Measurements from ENCODE around the gene TMEM14A. TPM values are rescaled to one million over a fixed set of nuclear protein-coding genes. Genes with fewer than 3 reads are reported as not detected.

Gene TMEM14A
- total RNA-seq, 4 donors from 2014 or later = 12.5 to 35.8 (median 19.4) TPM; not detected in 1

- Histone ChIP-seq H3K4me3 (no peak overlapping the region), H3K9me3 (no peaks in the 10 kb centered on the region), H3K27ac (no peak overlapping the region), H3K36me3 (no peaks in the 10 kb centered on the region), H3K4me1 (no peaks in the 10 kb centered on the region), H3K27me3 (no peaks in the 10 kb centered on the region)
- DNase-seq = no peak
- TF ChIP-seq POLR2A (IDR thresholded peaks at IDR 0.05) (no peak), CTCF (IDR thresholded peaks at IDR 0.05) (no peak), EP300 (IDR thresholded peaks at IDR 0.05; ENCODE audit: low read depth) (no peak), POLR2AphosphoS5 (IDR thresholded peaks at IDR 0.05) (no peak)
- in situ Hi-C loops (cut with MboI; ENCODE audit: low pct_ligation_motif_present in 1 of 4, low pct_unique_long_range_greater_than_20kb in 1 of 4, low sequenced_read_pairs in 3 of 4) (no loop called here), intact Hi-C loops (cut with DNase I; ENCODE audit: low total_unique reads) (no loop called here)
- 41 to 50% methylated on average over 3 of the region's 3 CpGs for WGBS, 2 donors (ENCODE audit: low coverage in 1 of 2)
Observed at GRCh38 chr6:52634211-52634610, 36.7 kb upstream of the TMEM14A start.

DNA sequence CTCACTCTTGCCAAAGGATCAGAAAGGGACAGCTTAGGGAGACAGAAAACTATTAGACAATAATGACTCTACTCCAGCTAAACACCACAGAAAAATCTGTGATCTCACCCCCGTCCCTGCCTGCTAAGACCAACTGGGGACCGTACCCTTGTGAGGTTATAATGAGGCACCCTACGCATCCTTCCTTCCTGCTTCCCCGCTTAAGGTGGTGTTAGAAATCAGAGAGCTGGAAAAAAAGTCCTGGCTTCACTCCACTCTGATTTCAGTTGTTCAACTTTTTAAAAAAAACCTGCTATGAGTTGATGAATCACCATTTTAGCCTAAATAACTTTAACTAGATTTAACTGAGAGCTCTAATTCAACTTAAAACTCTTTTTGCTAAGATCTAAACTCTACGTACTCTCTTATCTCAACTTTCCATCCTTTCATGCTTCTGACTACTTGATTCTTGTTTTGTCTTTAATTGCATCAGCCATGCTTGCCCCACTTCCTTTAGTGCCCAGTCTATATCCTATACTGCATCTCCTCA, 35.8 kb upstream of the TMEM14A start:
- TF ChIP-seq POLR2AphosphoS5 (IDR thresholded peaks at IDR 0.05) (no peak), POLR2A (IDR thresholded peaks at IDR 0.05) (no peak), CTCF (IDR thresholded peaks at IDR 0.05) (no peak), EP300 (IDR thresholded peaks at IDR 0.05; ENCODE audit: low read depth) (no peak)
- no peak overlapping the region for H3K4me3 ChIP-seq
- intact Hi-C loops (cut with DNase I; ENCODE audit: low total_unique reads) = no loop called here
- H3K9me3 ChIP-seq = no peaks in the 10 kb centered on the region
- WGBS, 2 donors (ENCODE audit: low coverage in 1 of 2) = 69 to 83% methylated on average over 3 to 5 of the region's 5 CpGs
- in situ Hi-C loops (cut with MboI; ENCODE audit: low pct_ligation_motif_present in 1 of 4, low pct_unique_long_range_greater_than_20kb in 1 of 4, low sequenced_read_pairs in 3 of 4) = no loop called here
- DNase-seq = no peak
- no peaks in the 10 kb centered on the region for H3K36me3 ChIP-seq
- no peaks in the 10 kb centered on the region for H3K27me3 ChIP-seq
- no peak overlapping the region for H3K27ac ChIP-seq
- peaks cover 0 to 3% (median 0%) of the 10 kb centered on the region in 4 donors for H3K4me1 ChIP-seq

DNA sequence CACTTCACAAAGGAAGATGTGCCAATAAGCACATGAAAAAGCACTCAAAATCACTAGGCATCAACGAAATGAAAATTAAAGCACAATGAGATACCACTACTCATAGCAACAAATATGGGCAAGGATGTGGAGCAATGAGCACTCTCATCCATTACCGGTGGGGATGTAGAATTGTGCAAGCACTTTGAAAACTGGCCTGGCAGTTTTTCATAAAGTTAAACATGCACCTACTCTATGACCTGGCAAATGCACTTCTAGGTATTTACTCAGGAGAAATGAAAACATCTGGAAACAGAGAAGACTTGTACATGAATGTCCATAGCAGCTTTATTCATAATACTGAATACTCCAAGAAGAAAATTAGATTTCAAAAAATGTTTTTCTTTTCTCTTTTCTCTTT, 34.1 kb upstream of the TMEM14A start:
- Histone ChIP-seq H3K4me1 (peaks cover 0 to 6% (median 0%) of the 10 kb centered on the region in 4 donors), H3K4me3 (no peak overlapping the region), H3K27ac (no peak overlapping the region), H3K36me3 (no peaks in the 10 kb centered on the region), H3K9me3 (no peaks in the 10 kb centered on the region), H3K27me3 (no peaks in the 10 kb centered on the region)
- whole genome bisulfite sequencing, 2 donors (ENCODE audit: low coverage in 1 of 2) = 76 to 78% methylated on average over 2 of the region's 2 CpGs
- intact Hi-C loops (cut with DNase I; ENCODE audit: low total_unique reads) = no loop called here
- DNase-seq = no peak
- no peak for TF ChIP-seq POLR2AphosphoS5 (IDR thresholded peaks at IDR 0.05)
- TF ChIP-seq EP300 (IDR thresholded peaks at IDR 0.05; ENCODE audit: low read depth) = no peak
- TF ChIP-seq POLR2A (IDR thresholded peaks at IDR 0.05) = no peak
- in situ Hi-C loops (cut with MboI; ENCODE audit: low pct_ligation_motif_present in 1 of 4, low pct_unique_long_range_greater_than_20kb in 1 of 4, low sequenced_read_pairs in 3 of 4) = no loop called here

GRCh38 chr6:52639493-52639892, 31.4 kb upstream of the TMEM14A start:
- no peak for TF ChIP-seq POLR2AphosphoS5 (IDR thresholded peaks at IDR 0.05)
- TF ChIP-seq CTCF (IDR thresholded peaks at IDR 0.05) = no peak

GRCh38 chr6:52640170-52640569, 30.7 kb upstream of the TMEM14A start:
- H3K9me3 ChIP-seq = no peaks in the 10 kb centered on the region
- intact Hi-C loops (cut with DNase I; ENCODE audit: low total_unique reads) = no loop called here
- WGBS, 2 donors (ENCODE audit: low coverage in 1 of 2) = 20 to 48% methylated on average over 3 to 11 of the region's 11 CpGs

More at GRCh38 chr6:52639493-52639892, 31.4 kb upstream of the TMEM14A start:
- intact Hi-C loops (cut with DNase I; ENCODE audit: low total_unique reads) (no loop called here), in situ Hi-C loops (cut with MboI; ENCODE audit: low pct_ligation_motif_present in 1 of 4, low pct_unique_long_range_greater_than_20kb in 1 of 4, low sequenced_read_pairs in 3 of 4) (no loop called here)
- Histone ChIP-seq H3K27ac (no peak overlapping the region), H3K36me3 (no peaks in the 10 kb centered on the region), H3K27me3 (peaks cover 5% of the 10 kb centered on the region), H3K4me3 (no peak overlapping the region), H3K9me3 (no peaks in the 10 kb centered on the region), H3K4me1 (peaks cover 0 to 6% (median 0%) of the 10 kb centered on the region in 4 donors)
- no peak for DNase-seq
- WGBS, 2 donors (ENCODE audit: low coverage in 1 of 2) = 72 to 88% methylated on average over 2 of the region's 2 CpGs

More at GRCh38 chr6:52640170-52640569, 30.7 kb upstream of the TMEM14A start:
- DNase-seq = no peak
- no peak overlapping the region for H3K4me3 ChIP-seq
- H3K4me1 ChIP-seq = peaks cover 0 to 6% (median 0%) of the 10 kb centered on the region in 4 donors
- TF ChIP-seq CTCF (IDR thresholded peaks at IDR 0.05) (no peak), POLR2AphosphoS5 (IDR thresholded peaks at IDR 0.05) (no peak), EP300 (IDR thresholded peaks at IDR 0.05; ENCODE audit: low read depth) (no peak), POLR2A (IDR thresholded peaks at IDR 0.05) (no peak)
- peaks cover 5% of the 10 kb centered on the region for H3K27me3 ChIP-seq
- in situ Hi-C loops (cut with MboI; ENCODE audit: low pct_ligation_motif_present in 1 of 4, low pct_unique_long_range_greater_than_20kb in 1 of 4, low sequenced_read_pairs in 3 of 4) = no loop called here
- H3K27ac ChIP-seq = peak overlapping the region in 1 of 4 donors; percentile 24
- no peaks in the 10 kb centered on the region for H3K36me3 ChIP-seq
